HG03575 (cell line): Measurements from ENCODE around the gene XCR1.

Source experiments
- ATAC-seq: cut with Tn5 transposase; IDR thresholded peaks from one replicate; pipeline ENCODE4 v1.9.1; 2021; ENCODE audit not compliant: unreplicated experiment, insufficient number of reproducible peaks, low FRiP score; ENCODE audit errors: extremely low read depth

XCR1 gene

DNA sequence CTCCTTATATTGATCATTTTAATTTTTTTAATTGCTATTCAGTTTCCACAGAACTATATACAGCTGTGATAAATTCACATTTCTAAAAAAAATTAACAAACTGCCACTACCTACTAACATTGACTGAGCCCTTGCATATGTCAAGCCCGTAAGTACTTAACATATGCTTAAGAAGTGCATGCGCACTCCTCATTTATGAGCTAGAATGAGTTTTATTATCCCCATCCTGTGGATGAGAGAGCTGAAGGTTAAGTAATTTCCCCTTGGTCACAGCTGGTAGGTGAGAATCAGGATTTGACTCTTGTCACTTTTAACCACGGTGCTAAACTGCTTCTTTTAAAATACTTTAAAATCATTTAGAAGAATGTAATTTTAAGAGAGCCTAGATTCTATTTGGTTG lies 58.2 kb downstream of the XCR1 start:
- ATAC-seq: no peak

DNA sequence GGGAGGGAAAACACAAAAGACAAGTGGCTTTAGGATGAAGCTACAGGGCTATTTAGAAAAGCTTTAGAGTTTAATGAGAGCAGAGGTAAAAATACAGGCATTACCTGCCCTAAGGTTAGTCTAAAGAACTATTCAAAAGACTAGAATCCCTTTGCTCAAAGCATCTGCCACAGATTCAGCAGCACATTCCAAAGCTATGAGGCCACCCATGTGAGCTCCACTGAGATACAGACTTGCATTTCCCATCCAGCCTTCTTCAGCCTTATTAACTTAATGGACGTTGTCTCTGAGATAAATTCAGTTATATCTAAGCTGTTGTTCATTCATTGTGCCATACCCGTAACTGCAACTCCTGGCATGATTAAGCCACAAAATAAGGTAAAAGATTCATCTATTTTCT lies 58.6 kb downstream of the XCR1 start:
- no peak for ATAC-seq

DNA sequence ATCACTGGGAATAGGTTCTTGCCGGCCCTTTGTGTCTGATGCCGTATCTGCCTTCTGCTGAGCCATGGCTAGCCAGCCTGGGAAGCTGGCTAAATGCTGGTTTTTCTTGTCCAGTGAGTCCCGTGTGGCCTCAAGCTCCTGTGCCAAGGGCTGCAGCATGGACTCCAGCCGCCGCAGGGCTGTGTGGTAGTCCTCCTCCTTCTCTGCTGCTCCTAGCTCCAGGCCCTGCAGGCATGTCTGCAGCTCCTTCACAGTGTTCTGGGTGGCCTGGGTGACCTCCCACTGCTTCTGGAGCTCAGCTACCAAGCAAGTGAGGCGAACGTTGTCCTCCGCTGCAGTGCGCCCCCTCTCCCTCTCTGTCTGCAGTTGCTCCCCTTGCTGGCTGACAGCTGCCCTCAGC lies 59.1 kb downstream of the XCR1 start:
- ATAC-seq: no peak

DNA sequence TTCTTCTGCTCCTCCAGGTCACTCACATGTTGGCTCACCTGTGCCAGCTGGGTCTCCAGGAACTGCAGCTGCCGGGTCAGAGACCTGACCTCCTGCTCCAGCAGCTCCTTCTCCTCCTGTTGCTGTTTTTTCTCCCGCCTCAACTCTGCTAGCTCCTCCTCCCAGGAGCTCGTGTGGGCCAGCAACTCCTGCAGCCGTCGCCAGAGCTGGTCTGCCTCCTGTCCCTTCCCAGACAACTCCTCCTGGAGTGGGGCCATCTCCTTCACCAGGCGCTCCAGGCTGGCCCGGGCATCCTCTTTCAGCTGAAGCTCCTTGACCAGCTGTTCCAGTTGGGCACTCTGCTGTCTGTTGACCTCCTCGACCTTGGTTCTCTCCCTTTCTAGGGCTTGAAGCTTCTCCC lies 59.6 kb downstream of the XCR1 start:
- ATAC-seq: no peak
